ENCODE measurements around the gene TGDS.

The TGDS gene

DNA sequence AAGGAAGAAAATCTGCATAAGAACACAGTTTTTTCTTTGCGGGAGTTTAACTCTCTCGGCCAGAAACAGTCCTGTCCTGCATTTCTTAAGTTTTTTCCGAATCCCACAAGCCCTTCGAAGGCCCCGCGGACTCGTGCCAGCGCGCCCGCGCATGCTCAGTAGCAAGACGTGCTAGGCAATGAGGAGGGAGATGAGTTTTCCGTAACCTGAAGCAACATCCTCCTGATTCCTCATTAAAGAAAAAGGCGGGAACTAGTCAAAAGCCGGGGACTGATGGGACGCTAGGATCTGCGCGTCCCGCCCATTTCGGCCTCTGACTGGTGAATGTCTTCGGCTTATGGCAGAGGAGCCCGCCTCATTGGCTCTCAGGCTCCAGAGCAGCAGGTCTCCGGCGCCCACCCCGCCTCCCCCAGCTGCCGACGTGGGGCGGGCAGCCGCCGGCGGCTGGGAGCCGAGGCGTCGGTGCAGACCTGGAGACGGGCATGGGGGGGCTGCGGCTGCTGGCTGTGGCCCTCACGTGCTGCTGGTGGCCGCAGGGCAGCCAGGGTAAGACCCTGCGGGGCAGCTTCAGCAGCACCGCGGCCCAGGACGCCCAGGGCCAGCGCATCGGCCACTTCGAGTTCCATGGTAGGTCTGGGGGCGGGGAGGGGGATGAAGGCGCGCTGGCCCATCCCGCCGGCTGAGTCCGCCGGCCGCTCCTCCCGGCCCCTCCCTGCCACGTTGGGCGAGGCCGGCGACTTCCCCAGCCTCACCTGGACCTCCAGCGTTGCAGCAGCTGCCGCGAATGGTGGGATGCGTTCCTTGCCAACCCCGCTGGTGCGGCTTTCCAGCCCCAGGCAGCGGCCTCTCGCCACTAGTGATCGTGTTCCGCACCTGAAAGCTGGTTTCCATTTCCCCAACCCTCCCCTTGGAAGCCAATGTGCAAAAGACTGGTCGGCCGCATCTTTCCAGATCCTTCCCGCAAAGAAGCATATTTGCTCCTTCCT lies 5.8 kb upstream of the TGDS start, which contains the start of gene GPR180:
GPR180 (plus strand) TSS at position 412 of the 986 bp plus-strand sequence; CDS start at position 483, 71 bp downstream.
- peak; percentile 88 to 91 for DNase-seq (ENCODE audit: low read depth in 2 of 2)

DNA sequence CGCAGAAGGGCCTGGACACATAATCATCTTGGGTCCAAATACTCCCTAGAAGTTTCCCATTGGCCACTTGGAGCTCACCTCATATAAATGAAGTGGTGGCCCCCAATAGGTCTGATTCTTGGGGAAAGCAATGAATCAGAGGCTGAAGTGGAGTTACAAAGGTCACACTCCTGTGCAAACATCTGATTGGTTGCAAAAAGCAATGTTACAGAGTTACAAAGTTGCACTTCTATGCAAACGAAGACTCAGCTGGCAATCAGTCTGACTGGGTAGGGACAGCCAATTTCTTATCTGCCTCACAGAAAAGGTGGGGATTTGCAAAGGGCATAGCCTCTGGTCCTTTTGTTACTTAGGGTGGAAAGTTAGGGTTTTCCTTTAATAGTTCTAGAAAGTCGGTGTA lies 3.9 kb upstream of the TGDS start:
- DNase-seq (ENCODE audit: low read depth in 2 of 2) = no peak

DNA sequence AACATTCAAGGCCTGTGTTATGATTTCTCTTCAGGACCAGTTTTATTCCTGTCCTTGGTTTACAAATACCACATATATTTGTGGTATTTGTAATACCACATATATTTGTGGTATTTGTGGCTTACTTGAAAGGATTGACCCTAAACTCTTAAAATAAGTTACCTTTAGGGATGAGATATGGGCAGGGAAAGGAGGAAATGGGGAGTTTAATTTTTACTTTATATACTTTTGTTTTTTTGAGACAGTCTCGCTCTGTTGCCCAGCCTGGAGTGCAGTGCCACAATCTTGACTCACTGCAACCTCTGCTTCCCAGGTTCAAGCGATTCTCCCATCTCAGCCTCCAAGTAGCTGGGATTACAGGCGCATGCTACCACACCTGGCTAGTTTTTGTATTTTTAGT lies 2.3 kb upstream of the TGDS start:
- DNase-seq (ENCODE audit: low read depth in 2 of 2) = no peak

DNA sequence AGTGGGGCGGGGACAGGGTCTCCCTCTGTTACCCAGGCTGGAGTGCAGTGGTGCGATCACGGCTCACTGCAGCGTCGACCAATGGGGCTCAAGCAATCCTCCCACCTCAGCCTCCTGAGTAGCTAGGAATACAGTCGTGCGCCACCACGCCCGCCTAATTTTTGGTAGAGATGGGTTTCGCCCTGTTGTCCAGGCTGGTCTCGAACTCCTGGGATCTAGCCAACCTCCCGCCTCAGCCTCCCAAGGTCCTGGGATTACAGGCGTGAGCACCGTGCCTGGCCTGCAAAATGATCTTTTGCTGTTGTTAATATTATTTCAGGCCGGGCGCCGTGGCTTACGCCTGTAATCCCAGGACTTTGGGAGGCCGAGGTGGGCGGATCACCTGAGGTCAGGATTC lies 621 bp upstream of the TGDS start:
- DNase-seq (ENCODE audit: low read depth in 2 of 2) = no peak

DNA sequence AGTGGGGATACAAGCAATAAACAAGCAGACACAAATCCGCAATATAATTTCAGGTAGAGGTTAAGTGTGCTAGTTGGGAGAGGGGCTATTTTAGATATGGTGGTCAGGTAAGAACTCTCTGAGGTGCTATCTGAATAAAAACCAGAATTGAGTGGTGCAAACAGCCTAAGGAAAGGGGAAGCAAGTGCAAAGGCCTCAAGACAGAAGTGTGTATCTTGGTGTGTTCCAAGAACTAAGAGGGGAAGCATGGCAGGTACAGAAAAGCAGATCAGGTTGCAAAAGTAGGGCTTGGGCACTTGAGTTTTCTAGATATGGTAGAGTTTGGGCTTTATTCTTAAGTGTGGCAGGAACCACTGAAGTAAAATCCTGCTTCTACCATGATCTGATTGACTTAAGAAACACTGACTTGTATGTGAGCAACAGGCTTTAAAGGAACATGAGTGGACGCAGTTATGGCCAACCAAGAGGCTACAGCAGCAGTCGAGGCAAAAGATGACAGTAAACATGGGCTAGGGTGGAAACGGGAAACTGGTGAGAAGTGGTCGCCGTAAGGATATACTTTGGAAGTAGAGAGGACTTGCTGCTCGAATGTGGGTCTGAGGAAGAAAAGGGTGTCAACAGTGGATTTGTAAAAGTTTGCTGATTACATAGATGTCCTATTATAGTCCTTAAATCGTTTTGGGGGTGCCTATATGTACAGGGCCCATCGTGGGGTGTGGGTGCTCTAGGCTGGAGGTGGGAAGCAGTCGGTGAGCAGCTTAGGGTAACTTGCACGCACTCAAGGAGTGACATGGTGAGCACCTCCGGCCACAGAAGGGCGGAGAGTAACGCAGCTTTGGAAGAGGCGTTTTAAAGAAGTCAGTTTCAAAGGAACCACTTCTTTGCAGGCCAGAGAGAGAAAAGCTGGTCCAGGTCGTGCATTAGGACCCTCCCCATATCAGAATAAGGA lies 677 bp downstream of the TGDS start:
- peak in 1 of 2 donors; percentile 10 for DNase-seq (ENCODE audit: low read depth in 2 of 2)

DNA sequence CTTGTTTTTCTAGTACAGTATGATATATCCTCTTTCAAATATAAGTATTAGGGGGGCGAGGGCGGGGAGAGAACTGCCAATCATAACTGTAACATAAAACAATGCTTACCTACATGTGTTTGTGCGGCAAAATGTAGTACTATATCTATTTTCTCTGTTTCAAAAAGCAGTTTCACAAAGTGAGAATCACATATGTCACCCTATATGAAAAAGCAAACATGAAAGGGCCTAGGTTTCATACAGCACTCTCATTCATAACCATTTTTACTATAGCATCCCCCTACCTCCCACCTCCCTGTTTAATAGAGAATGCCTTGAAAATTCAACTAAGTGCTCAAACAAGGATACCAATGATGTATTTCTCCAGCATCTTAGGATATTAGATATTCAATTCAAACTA lies 5.2 kb downstream of the TGDS start:
- DNase-seq (ENCODE audit: low read depth in 2 of 2) = no peak

DNA sequence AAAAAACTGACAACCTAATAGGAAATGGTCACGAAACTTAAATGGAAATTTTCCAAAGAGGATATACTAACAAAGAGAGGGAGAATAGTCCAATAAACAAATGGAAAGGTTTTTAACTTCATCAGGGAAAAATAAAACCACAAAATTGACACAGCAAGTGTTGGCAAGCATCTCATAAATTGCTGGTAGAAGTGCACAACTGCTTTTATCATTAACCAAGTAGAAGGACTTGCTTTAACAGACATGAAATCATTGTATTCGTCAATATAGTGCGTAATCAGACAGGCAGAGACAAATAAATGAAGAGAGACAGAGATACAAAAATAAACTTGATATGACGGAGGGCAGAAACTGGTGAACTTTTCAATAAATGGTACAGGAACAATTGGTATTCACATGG lies 7.4 kb downstream of the TGDS start:
- DNase-seq (ENCODE audit: low read depth in 2 of 2) = no peak

DNA sequence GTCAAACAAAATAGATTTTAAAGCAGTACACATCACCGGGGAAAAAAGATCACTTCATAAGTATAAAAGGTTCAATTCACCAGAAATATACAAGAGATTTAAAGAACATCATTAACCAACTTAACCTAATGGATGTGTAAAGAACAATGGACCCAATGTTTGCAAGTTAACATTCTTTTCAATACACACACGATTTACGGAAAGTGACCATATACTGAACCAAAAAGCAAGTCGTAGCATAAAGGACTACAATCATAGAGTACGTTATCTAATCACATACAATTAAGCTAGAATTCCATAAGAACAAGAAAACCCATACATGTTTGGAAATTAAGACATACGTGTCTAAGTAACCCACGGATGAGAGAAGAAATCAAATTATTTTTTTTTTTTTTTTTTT lies 9.6 kb downstream of the TGDS start:
- DNase-seq (ENCODE audit: low read depth in 2 of 2) = no peak

DNA sequence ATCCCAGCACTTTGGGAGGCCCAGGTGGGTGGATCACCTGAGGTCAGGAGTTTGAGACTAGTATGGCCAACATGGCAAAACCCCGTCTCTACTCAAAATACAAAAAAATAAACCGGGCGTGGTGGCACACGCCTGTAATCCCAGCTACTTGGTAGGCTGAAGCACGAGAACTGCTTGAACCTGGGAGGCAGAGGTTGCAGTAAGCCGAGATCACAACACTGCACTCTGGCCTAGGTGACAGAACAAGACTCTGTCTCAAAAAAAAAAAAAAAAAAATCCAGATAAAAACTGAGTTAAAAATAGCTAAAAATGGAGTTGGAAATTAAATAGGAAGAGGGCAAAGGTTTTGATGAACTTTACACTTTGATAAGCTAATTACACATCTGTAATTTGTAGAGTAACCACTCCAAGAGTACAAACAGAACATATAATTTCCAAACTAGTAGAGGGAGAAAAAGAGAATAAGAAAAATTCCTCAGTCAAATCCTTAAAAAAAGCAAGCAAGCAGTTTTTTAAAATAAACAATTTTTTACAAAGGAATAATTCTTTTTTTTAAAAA lies 10.3 kb downstream of the TGDS start:
- DNase-seq (ENCODE audit: low read depth in 2 of 2) = no peak

DNA sequence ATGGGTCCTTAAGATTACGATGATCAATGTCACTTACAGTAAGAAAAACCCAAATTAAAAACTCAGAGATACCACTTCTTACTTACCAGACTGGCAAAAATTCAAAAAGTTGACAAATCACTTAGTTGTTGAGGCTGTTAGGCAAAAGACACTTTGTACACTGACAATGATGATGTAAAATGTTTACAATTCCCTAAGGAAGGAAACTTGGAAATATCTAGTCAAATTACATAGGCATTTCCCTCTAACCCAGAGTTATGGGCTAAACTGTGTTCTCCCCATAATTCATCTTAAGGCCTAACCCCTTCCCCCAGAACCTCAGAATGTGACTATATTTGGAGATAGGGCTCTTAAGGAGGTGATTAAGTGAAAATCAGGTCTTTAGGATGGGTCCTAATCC lies 12.0 kb downstream of the TGDS start:
- DNase-seq (ENCODE audit: low read depth in 2 of 2) = no peak

DNA sequence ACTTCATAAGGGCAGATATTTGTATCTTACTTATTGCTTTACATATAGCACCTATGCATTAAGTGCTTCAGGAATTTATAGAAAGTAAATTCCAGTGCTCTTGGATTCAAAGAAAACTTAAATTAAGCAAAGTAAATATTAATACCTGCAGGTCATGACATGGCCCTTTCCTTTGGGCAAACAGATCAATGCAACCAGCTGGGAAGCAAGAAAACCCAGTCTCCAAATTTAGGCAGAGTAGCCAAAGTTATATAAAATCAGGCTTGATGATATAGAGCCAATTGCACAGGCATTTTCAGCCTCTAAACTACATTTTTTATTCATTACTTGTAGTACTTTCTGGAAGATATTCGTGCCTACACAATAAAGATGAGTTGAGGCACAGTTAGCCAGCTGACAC lies 16.9 kb downstream of the TGDS start:
- DNase-seq (ENCODE audit: low read depth in 2 of 2) = no peak

DNA sequence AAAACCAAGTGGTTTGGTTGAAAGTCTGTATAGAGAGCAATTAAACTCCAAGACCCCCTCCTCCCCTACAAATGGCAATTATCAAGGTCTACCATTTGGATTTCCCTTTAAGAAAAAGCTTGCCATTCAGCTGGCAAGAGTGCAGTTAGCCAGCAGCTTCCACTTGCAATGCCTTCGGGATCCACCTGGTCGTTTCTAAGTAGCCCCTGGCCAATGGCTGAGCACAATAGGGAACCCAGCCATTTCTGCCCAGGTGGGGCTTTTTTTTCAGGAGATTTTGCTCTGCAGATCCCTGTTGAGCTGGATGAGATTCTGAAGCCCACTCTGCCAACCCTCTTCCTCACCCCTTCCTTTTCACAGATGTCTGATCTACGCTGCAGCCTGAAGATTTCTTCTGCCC lies 26.3 kb downstream of the TGDS start:
- no peak for DNase-seq (ENCODE audit: low read depth in 2 of 2)

DNA sequence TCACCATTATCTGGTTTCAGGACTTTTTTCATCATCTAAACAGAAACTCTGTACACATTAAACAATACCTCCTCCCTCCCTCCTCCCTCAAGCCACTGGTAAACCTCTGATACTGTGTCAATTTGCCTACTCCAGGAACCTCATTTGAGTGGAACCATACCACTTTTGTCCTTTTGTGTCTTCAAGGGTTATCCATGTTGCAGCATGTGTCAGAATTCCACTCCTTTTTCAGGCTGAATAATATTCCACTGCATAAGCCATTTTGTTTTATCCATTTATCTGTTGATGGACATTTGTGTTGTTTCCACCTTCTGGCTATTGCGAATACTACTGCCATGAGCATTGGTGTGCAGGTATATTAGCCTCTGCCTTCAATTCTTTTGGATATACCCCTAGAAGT lies 27.5 kb downstream of the TGDS start:
- no peak for DNase-seq (ENCODE audit: low read depth in 2 of 2)

DNA sequence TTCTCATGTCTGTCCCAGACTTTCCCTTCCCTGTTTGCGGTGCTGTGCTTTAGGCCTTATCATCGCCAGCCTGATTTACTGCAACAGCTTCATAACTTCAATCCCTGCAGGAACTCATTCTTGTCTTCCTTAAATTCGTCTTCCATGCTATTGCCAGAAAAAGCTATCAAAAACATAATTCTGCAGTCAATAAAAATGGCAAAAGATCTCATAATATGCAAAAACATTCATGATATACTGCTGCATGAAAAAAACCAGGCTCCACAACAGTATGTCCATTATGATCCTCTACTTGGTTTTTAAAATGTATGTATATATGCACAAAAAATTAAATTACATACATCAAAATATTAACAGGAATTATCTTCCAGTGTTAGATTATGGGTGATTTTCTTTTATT lies 28.4 kb downstream of the TGDS start:
- no peak for DNase-seq (ENCODE audit: low read depth in 2 of 2)

DNA sequence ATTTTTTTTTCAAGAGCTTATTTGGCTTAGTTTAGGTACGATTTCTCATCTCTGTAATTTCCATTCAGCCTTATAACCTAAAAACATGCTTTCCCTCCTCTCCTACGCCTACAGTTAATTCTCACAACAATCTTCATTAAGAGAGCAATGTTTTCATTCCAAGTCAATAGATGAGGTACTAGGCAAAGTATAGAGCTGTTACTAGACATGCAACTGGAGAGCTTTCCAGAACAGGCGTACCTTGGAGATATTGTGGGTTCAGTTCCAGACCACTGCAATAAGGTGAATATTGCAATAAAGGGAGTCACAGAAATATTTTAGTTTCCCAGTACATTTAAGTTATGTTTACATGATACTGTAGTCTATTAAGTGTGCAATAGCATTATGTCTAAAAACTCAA lies 34.8 kb downstream of the TGDS start:
- no peak for DNase-seq (ENCODE audit: low read depth in 2 of 2)

DNA sequence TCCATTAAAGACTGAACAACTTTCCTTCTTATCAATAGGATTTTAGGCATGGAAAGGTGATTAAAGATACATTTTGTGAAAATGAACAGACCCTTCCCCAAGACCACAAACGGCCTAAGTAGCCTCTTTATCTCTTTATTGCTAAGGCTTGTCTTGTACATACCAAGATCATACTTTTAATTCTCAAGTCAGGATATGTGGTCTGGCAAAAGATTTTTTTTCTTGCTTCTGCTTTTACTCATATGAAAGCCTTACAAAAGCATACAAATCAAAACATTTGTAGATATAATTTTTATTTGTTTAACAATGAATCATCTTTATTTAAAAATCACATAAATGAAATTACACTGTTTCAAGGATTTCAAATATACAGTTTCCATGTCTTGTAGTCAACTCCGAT lies 35.8 kb downstream of the TGDS start:
- DNase-seq (ENCODE audit: low read depth in 2 of 2) = no peak

DNA sequence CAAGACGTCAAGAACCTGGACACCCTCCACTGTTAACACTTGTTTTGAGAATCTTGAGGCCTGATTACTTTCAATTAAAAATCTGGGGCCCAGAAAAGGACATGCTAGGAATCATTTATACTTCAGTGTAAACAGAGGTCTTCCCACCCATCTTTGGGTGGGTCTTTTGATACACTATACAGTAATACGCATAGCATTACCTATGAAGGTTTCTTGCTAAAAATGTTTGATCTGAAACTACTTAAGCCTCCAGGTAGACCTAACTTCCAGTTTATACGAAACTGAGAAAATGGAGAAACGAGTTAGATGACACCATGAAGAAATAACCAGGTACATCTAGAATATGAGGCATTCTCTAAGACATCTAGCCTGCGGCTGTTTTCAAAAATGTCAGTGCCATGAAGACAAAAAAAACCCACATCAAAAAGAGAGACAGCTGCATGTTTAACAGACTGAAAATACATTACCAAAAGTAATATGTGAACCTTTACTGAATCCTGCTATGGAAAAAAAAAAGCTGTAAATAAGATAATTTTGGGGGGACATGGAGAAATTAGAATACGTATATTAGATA lies 36.6 kb downstream of the TGDS start:
- DNase-seq (ENCODE audit: low read depth in 2 of 2) = no peak

DNA sequence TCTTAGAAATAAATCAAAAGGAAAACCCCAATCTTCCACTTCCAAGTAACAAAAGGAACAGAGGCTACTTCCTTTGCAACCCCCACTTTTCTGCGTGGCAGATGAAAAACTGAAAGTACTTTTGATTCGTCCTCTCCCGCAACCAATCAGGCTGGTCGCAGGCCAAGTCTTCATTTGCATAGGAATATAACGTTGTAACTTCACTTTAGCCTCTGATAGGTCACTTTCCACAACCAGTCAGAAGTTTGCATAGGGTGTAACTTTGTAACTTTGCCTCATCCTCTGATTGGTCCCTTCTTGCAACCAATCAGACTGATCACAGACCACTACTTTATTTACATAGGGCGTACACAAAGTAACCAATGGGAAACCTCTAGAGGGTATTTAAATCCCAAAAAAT lies 37.2 kb downstream of the TGDS start:
- no peak for DNase-seq (ENCODE audit: low read depth in 2 of 2)

DNA sequence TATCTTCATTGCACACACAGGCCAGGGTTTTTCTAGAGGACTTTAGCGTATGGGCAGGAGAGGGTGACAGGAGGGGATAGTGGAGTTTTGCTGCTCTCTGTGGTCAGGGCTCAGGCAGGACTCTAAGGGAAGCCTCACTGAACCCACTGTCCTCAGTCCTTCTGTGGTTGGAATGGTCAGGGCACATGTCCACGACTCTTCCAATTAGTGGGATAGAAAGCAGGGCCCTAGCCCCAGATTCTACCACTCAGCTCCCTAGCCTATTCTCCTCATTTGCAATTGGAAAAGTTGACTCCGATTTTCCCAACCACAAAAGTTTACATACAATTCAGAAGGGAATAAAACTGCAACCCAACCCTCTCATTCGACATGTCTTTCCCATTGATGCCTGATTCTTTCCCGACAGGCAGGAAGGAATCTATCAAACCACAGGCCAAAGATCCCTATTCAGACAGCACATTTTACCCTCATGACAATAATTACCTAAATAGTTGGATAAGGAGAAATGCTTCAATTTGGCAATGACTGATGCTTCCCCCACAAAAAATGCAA lies 38.2 kb downstream of the TGDS start:
- no peak for DNase-seq (ENCODE audit: low read depth in 2 of 2)

DNA sequence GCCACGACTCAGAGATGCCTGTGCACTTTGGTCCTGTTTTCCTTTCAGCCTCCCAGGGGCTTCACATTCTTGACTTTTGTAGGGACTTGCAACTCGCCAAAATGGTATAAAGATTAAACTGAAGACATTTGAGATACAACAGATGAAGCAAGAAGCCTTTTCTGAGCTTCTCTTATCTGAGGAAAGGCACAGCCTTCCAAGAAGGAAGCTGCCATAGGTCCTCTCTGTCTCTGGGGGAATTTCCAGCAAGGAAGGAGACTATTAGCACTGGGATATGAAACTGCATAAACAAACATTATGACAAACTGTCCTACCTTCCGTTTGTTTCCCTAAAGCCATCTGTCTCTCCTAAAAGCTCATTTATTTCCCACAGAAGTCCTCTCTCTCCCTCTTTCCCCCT lies 39.3 kb downstream of the TGDS start:
- no peak for DNase-seq (ENCODE audit: low read depth in 2 of 2)

DNA sequence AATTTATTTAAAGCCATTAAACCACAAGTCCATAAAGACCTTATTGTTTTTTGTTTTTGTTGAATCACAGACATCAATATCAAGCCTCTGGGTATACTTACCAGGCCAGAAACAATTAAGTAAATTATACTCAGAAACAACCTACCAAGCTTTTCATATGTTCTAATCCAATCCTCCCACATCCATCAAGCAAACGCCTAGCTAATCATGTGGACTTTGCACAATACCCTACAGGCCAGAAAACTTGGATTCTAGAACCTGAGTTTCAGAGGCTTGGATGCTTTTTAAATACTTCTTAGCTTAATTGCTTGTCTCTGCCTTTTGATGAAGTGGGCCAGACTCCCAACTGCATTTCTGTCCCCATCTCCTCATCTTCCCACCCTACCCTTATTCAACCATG lies 39.9 kb downstream of the TGDS start:
- DNase-seq (ENCODE audit: low read depth in 2 of 2) = no peak

DNA sequence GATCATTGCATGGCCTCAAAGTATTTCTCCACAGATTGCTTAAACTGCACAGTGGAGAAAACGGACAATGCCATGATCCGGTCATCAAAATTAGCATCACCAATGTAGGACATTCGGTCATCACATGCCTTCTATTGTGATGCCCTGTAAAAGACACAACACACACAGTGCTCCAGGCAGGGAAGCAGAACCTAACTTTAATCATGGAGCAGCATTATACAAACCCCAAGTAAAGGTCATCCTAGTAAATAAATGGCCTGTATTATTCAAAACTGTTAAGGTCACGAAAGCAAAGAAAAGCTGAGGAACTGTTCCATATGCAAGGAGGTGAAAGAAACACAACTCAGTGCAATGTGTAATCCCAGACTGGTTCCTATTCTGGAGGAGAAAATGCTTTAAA lies 42.2 kb downstream of the TGDS start:
- DNase-seq (ENCODE audit: low read depth in 2 of 2) = no peak
